Stimulated activated CD8-positive, alpha-beta memory T cell treated with anti-CD3 and anti-CD28 coated beads, Interleukin-7, amount 100 ng/mL, for 48 hours (primary cell): ENCODE results near the gene ITPRIPL1.

Experiments
- DNase-seq, 2 donors: peaks; one replicate each; pipeline ENCODE4 v3.0.0-alpha.2; 2020; ENCODE audit warnings: low read depth in 1 of 2; ENCODE audit errors: extremely low read depth in 1 of 2

Gene ITPRIPL1

DNA sequence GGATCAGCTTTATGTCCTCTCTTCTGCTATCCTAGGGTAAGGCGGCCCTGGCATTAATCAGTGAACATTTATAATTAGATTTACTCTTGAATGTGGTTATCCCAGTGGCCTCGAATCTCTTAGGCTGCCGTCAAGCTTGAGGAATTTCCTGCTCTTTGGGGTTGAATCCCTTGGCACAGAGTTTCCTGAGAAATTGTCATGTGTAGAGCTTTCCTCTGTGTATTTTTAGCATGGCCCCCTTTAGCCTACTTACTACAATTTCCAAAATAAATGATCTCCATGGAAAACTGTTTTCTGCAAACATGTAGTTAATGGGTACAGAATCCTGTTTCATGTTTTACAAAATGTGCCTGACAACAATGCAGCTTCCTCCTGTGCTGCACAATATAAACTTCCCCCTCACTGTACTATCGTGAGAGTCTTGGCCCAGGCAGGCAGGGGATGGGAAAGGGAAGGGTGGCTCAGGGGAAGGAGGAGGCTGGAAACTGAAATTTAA is 28.5 kb downstream of the ITPRIPL1 start:
- no peak for DNase-seq

DNA sequence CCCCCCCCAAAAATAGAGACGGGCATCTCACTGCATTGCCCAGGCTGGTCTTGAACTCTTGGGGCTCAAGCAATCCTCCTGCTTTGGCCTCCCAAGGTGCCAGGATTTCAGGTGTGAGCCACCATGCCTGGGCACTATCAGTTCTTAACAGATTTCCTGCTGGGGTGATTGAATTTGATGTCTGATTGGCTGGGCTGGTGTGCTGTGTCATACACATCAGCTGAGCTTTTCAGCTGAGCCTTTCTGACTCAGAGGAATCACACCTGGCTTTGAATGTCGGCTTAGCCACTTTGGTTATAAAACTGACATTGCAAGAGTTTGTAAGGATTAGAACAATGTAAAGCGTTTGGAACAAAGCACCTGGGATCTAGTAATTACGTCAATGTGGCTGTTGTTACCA is 29.4 kb downstream of the ITPRIPL1 start:
- DNase-seq, result no peak

DNA sequence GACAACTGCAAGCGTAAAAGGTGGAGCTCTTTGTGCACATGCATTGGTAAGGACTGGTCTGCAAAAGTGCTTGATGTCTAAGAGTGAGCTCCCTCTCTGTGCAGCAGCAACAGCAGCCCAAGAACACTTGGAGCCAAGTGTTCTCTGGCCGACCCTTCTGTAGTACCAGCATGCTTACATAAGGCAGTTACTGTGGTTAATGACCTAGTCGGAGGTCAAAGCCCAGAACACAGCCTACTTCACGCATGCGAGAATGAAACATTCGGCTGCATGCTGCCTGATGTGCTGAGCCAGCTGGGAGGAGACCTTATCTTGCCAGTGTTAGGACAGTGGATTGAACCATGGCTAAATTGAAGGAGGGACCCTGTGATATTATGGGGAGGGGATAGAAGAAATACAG is 31.8 kb downstream of the ITPRIPL1 start:
- DNase-seq, result no peak

DNA sequence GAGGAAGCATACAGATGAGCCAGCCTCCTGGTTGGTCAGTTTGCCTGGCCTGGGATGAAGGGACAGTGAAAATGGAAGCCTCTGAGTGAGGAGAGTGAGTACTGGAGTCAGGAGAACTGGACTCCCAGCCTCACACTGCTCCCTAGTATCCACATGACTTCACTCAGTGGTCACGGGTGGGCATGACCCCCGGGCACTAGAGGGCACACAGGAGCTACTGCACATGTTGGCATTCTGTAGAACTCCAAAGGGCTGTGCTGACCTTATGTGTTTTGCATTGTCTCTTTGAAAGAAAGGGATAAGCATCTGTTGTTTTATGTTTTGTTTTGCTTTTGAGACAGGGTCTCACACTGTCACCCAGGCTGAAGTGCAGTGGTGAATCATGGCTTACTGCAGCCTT is 34.2 kb downstream of the ITPRIPL1 start:
- DNase-seq, result no peak

DNA sequence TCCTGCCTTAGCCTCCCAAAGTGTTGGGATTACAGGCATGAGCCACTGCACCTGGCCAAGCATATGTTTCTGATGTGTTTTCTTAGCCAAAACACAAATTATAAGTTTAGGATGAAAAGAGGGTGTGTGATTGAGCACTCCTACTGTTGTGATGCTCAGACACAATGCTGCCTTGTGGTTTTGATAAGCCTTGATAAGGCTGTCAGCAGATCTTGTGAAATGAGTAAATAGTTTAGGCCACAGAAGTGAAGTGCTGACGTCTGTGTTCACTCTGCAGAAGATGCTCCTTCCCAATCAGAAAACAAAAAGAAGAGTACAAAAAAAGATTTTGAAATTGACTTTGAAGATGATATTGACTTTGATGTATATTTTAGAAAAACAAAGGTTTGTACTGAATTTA is 34.7 kb downstream of the ITPRIPL1 start:
- no peak for DNase-seq

DNA sequence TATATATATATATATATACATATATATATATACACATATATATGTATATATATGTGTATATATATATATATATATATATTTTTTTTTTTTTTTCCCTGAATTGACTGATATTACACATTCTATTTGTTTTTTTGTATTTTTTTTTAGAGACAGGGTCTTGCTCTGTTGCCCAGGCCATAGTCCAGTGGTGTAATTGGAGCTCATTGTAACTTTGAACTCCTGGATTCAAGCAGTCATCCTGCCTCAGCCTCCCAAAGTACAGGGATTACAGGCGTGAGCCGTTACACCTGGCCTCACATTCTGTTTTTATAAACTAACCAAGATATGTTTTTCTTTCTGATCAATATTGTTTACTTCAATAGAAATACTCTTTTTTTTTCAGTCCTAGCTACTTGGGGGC is 36.6 kb downstream of the ITPRIPL1 start:
- no peak for DNase-seq

DNA sequence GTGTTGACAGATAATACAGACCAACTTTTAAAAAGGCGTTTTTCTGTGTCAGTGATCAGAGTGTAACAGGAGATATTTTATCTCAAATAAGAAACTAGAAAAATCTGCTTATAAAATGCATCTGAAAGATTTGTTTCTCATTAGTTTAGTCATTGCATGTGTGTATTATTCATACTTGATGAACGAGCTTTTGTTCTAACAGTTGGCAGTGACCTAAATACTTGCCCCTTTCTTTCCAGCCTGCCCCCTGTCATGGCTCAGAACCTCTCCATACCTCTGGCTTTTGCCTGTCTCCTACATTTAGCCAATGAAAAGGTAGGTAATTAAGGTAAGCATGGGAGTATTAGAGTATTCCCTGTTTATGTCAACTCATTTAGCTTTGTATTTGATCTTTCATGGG is 44.1 kb downstream of the ITPRIPL1 start:
- no peak for DNase-seq

DNA sequence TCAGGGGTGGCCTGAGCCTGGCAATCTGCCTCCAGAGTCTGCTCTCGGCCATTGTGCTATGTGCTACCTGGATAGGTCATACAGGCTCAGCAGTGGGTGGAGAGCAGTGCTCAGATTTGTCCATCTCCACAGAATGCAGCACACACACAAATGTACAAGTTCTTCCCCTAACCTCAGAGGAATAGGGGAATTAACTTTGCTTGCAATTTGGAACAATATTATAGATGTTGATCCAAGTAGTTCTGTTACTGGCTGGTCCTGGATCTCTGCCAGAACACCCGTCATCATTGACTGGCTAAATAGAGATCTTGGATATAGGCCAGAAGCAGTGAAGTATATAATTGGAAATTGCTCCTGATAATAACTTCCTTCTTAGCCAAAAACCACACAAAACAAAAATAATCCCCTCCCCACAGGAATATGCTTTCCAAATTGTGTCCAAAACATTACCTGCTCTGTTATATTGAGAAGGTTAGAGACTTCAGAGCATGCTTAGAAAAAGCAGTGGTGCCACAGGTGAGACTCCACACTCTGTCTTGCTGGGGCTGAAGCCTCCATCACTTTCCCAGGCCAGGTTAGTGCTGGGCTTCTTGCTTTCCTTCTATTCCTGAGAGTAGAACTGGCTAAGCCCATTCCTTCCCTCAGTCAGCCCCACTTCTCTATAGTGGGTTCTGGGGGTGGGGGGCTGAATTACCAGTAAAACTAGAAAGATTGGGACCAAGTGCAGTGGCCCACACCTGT is 49.3 kb downstream of the ITPRIPL1 start:
- DNase-seq, result no peak
